ENCODE data around the gene CNTNAP5.

The CNTNAP5 gene
- 0 to 0.11 (median 0) reads per million in 9 experiments for total RNA-seq

GRCh38 chr2:124025171-124025580, at the start of gene CNTNAP5:
Gene CNTNAP5 (plus strand): TSS chr2:124025287. CDS start chr2:124025651, 364 bp downstream.
- DNase-seq: no peak
- Mint-ChIP-seq H3K4me1 (ENCODE audit: low read depth in 2 of 2) (no peaks in the 10 kb centered on the region), H3K9me3 (peaks cover 7 to 12% of the 10 kb centered on the region in 2 donors), H3K27me3 (peaks cover 0 to 20% of the 10 kb centered on the region in 2 donors), H3K27ac (no peak within 1 kb of the TSS), H3K36me3 (ENCODE audit: insufficient read depth) (no peaks in the 10 kb centered on the region), H3K4me3 (no peak within 1 kb of the TSS)
- no peak for ATAC-seq (replicated peaks)

GRCh38 chr2:123976054-123976648, 48.9 kb upstream of the CNTNAP5 start:
- Mint-ChIP-seq H3K9me3 (peaks cover 20 to 29% of the 10 kb centered on the region in 2 donors), H3K27me3 (no peaks in the 10 kb centered on the region), H3K36me3 (ENCODE audit: insufficient read depth) (no peaks in the 10 kb centered on the region), H3K4me1 (ENCODE audit: low read depth in 2 of 2) (no peaks in the 10 kb centered on the region), H3K27ac (no peak overlapping the region), H3K4me3 (no peak overlapping the region)
- no peak for ATAC-seq (replicated peaks)
- DNase-seq: no peak

- Mint-ChIP-seq H3K36me3 (ENCODE audit: insufficient read depth) (no peaks in the 10 kb centered on the region), H3K27ac (no peak overlapping the region), H3K27me3 (no peaks in the 10 kb centered on the region), H3K9me3 (peaks cover 5 to 12% of the 10 kb centered on the region in 2 donors), H3K4me3 (no peak overlapping the region), H3K4me1 (ENCODE audit: low read depth in 2 of 2) (no peaks in the 10 kb centered on the region)
- no peak for ATAC-seq (replicated peaks)
- no peak for DNase-seq
These were observed 31.3 kb upstream of the CNTNAP5 start for GRCh38 chr2:123993728-123994323.

GRCh38 chr2:123999681-124000080, 25.4 kb upstream of the CNTNAP5 start:
- ATAC-seq (replicated peaks) (no peak), DNase-seq (no peak)
- Mint-ChIP-seq H3K4me3 (no peak overlapping the region), H3K27me3 (no peaks in the 10 kb centered on the region), H3K4me1 (ENCODE audit: low read depth in 2 of 2) (no peaks in the 10 kb centered on the region), H3K36me3 (ENCODE audit: insufficient read depth) (no peaks in the 10 kb centered on the region), H3K27ac (no peak overlapping the region), H3K9me3 (peaks cover 13 to 20% of the 10 kb centered on the region in 2 donors)

GRCh38 chr2:124001696-124002430, 23.2 kb upstream of the CNTNAP5 start:
- DNase-seq (no peak), ATAC-seq (replicated peaks) (no peak)
- H3K4me3 Mint-ChIP-seq: no peak overlapping the region
- no peaks in the 10 kb centered on the region for H3K4me1 Mint-ChIP-seq (ENCODE audit: low read depth in 2 of 2)
- H3K9me3 Mint-ChIP-seq: peaks cover 13 to 30% of the 10 kb centered on the region in 2 donors
- no peak overlapping the region for H3K27ac Mint-ChIP-seq
- H3K27me3 Mint-ChIP-seq: no peaks in the 10 kb centered on the region
- H3K36me3 Mint-ChIP-seq (ENCODE audit: insufficient read depth): no peaks in the 10 kb centered on the region

GRCh38 chr2:124018890-124019289, 6.2 kb upstream of the CNTNAP5 start:
- Mint-ChIP-seq H3K27ac (no peak overlapping the region), H3K27me3 (peaks cover 0 to under 1% of the 10 kb centered on the region in 2 donors), H3K4me1 (ENCODE audit: low read depth in 2 of 2) (no peaks in the 10 kb centered on the region), H3K9me3 (peaks cover 5 to 10% of the 10 kb centered on the region in 2 donors), H3K4me3 (no peak overlapping the region), H3K36me3 (ENCODE audit: insufficient read depth) (no peaks in the 10 kb centered on the region)
- ATAC-seq (replicated peaks) (no peak), DNase-seq (no peak)

GRCh38 chr2:124024561-124025170, 421 bp upstream of the CNTNAP5 start:
- Mint-ChIP-seq H3K36me3 (ENCODE audit: insufficient read depth) (no peaks in the 10 kb centered on the region), H3K9me3 (peaks cover 7 to 12% of the 10 kb centered on the region in 2 donors), H3K4me3 (no peak overlapping the region), H3K27me3 (peaks cover 0 to 20% of the 10 kb centered on the region in 2 donors), H3K27ac (no peak overlapping the region), H3K4me1 (ENCODE audit: low read depth in 2 of 2) (no peaks in the 10 kb centered on the region)
- DNase-seq (no peak), ATAC-seq (replicated peaks) (no peak)

- no peak for DNase-seq
- ATAC-seq (replicated peaks): no peak
- H3K27ac Mint-ChIP-seq: no peak overlapping the region
- H3K4me1 Mint-ChIP-seq (ENCODE audit: low read depth in 2 of 2): no peaks in the 10 kb centered on the region
- H3K9me3 Mint-ChIP-seq: peaks cover 7 to 12% of the 10 kb centered on the region in 2 donors
- no peaks in the 10 kb centered on the region for H3K36me3 Mint-ChIP-seq (ENCODE audit: insufficient read depth)
- no peak overlapping the region for H3K4me3 Mint-ChIP-seq
- peaks cover 0 to 20% of the 10 kb centered on the region in 2 donors for H3K27me3 Mint-ChIP-seq
These were observed 876 bp downstream of the CNTNAP5 start for GRCh38 chr2:124025891-124026434.

GRCh38 chr2:124026503-124026902, 1.4 kb downstream of the CNTNAP5 start:
- H3K36me3 Mint-ChIP-seq (ENCODE audit: insufficient read depth): no peaks in the 10 kb centered on the region
- peaks cover 7 to 12% of the 10 kb centered on the region in 2 donors for H3K9me3 Mint-ChIP-seq
- no peak overlapping the region for H3K27ac Mint-ChIP-seq
- H3K27me3 Mint-ChIP-seq: peaks cover 0 to 20% of the 10 kb centered on the region in 2 donors
- DNase-seq (no peak), ATAC-seq (replicated peaks) (no peak)
- no peaks in the 10 kb centered on the region for H3K4me1 Mint-ChIP-seq (ENCODE audit: low read depth in 2 of 2)
- no peak overlapping the region for H3K4me3 Mint-ChIP-seq

GRCh38 chr2:124027182-124027581, 2.1 kb downstream of the CNTNAP5 start:
- peaks cover 0 to 20% of the 10 kb centered on the region in 2 donors for H3K27me3 Mint-ChIP-seq
- no peak for DNase-seq
- peaks cover 9 to 12% of the 10 kb centered on the region in 2 donors for H3K9me3 Mint-ChIP-seq
- H3K36me3 Mint-ChIP-seq (ENCODE audit: insufficient read depth): no peaks in the 10 kb centered on the region
- H3K27ac Mint-ChIP-seq: no peak overlapping the region
- ATAC-seq (replicated peaks): no peak
- H3K4me3 Mint-ChIP-seq: no peak overlapping the region
- H3K4me1 Mint-ChIP-seq (ENCODE audit: low read depth in 2 of 2): no peaks in the 10 kb centered on the region

GRCh38 chr2:124032799-124033198, 7.7 kb downstream of the CNTNAP5 start:
- Mint-ChIP-seq H3K4me3 (no peak overlapping the region), H3K27me3 (no peaks in the 10 kb centered on the region), H3K9me3 (peaks cover 8 to 21% of the 10 kb centered on the region in 2 donors), H3K4me1 (ENCODE audit: low read depth in 2 of 2) (no peaks in the 10 kb centered on the region), H3K27ac (no peak overlapping the region), H3K36me3 (ENCODE audit: insufficient read depth) (no peaks in the 10 kb centered on the region)
- no peak for DNase-seq
- ATAC-seq (replicated peaks): no peak

GRCh38 chr2:124034265-124034664, 9.2 kb downstream of the CNTNAP5 start:
- H3K27me3 Mint-ChIP-seq: no peaks in the 10 kb centered on the region
- no peak overlapping the region for H3K4me3 Mint-ChIP-seq

GRCh38 chr2:124035001-124035400, 9.9 kb downstream of the CNTNAP5 start:
- Mint-ChIP-seq H3K27me3 (no peaks in the 10 kb centered on the region), H3K36me3 (ENCODE audit: insufficient read depth) (no peaks in the 10 kb centered on the region), H3K4me3 (no peak overlapping the region), H3K4me1 (ENCODE audit: low read depth in 2 of 2) (no peaks in the 10 kb centered on the region), H3K27ac (no peak overlapping the region), H3K9me3 (peaks cover 8 to 21% of the 10 kb centered on the region in 2 donors)
- no peak for ATAC-seq (replicated peaks)
- no peak for DNase-seq

More at GRCh38 chr2:124034265-124034664, 9.2 kb downstream of the CNTNAP5 start:
- Mint-ChIP-seq H3K9me3 (peaks cover 8 to 21% of the 10 kb centered on the region in 2 donors), H3K36me3 (ENCODE audit: insufficient read depth) (no peaks in the 10 kb centered on the region), H3K4me1 (ENCODE audit: low read depth in 2 of 2) (no peaks in the 10 kb centered on the region), H3K27ac (no peak overlapping the region)
- ATAC-seq (replicated peaks) (no peak), DNase-seq (no peak)
